MCF 10A (cell line): ENCODE results near the gene SLC51B. TPM values are rescaled to one million over a fixed set of nuclear protein-coding genes. Genes with fewer than 3 reads are reported as not detected.

Experiments
- BruUV-seq: library from RNA; stranded (reverse); fragments of 400-500 nt; replicated peaks from 2 replicates; lab custom pipeline; 2021; lab: Mats Ljungman, UMichigan
- CTCF ChIA-PET: fragments of 300-600 bp; sonication (Branson Sonifier 250); formaldehyde crosslinking; extraction: SDS; loops from one replicate; lab custom pipeline; 2021; ENCODE audit warnings: antibody characterized with exemption, inconsistent platforms; lab: Yijun Ruan, JAX
- POLR2A ChIA-PET: fragments of 300-600, 350-650 bp; sonication (Branson Sonifier 250); formaldehyde crosslinking; extraction: SDS; loops from one replicate; lab custom pipeline; 2020; ENCODE audit warnings: antibody characterized with exemption, inconsistent platforms; lab: Yijun Ruan, JAX
- DNase-seq: peaks from one replicate; pipeline ENCODE4 v3.0.0-alpha.2; 2018; ENCODE audit not compliant: unreplicated experiment
- H3K27ac Mint-ChIP-seq: one replicate; pipeline ENCODE4 v1.8.0; 2022; ENCODE audit warnings: mild to moderate bottlenecking, low read depth, mixed read lengths; ENCODE audit not compliant: unreplicated experiment
- H3K27me3 Mint-ChIP-seq: one replicate; pipeline ENCODE4 v1.8.0; 2022; ENCODE audit warnings: mixed read lengths; ENCODE audit not compliant: insufficient read depth, unreplicated experiment
- H3K36me3 Mint-ChIP-seq: one replicate; pipeline ENCODE4 v1.8.0; 2022; ENCODE audit warnings: mild to moderate bottlenecking, moderate library complexity, mixed read lengths; ENCODE audit not compliant: insufficient read depth, unreplicated experiment
- H3K4me1 Mint-ChIP-seq: one replicate; pipeline ENCODE4 v1.8.0; 2022; ENCODE audit warnings: mixed read lengths; ENCODE audit not compliant: insufficient read depth, unreplicated experiment
- H3K4me3 Mint-ChIP-seq: one replicate; pipeline ENCODE4 v1.8.0; 2022; ENCODE audit warnings: mild to moderate bottlenecking, moderate library complexity, mixed read lengths; ENCODE audit not compliant: unreplicated experiment
- H3K9me3 Mint-ChIP-seq: one replicate; pipeline ENCODE4 v1.8.0; 2022; ENCODE audit warnings: mixed read lengths; ENCODE audit not compliant: unreplicated experiment
- intact Hi-C: fragments of 100-400 bp; cut with micrococcal nuclease; formaldehyde crosslinking; loops from 2 replicates; pipeline ENCODE4 v1.14.1; 2022
- total RNA-seq: library from RNA; stranded (reverse); gene quantifications from 2 replicates; pipeline ENCODE4 v1.2.3, GENCODE V29; 2022
- TF ChIP-seq, protein P1 (sequence below): fragments of 200-600 bp; IDR thresholded peaks from one replicate; pipeline ENCODE4 v1.8.0; 2022; ENCODE audit warnings: antibody characterized with exemption, mild to moderate bottlenecking; ENCODE audit not compliant: unreplicated experiment

The SLC51B gene
- total RNA-seq, 1 experiment from 2014 or later: not detected

DNA sequence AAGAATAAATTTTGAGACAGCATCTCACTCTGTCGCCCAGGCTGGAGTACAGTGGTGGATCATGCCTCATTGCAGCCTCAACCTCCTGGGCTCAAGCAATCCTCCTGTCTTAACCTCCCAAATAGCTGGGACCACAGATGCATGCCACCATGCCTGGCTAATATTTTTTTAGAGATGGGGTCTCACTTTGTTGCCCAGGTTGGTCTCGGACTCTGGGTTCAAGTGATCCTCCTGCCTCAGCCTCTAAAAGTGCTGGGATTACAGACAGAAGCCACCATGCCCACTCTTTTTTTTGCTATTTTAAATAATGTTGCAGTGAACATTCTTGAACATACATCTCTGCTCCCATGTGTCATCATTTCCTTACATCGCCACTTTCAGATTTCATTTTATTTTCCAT is 6.8 kb upstream of the SLC51B start:
- H3K9me3 Mint-ChIP-seq: no peaks in the 10 kb centered on the region
- no peak overlapping the region for H3K4me3 Mint-ChIP-seq
- BruUV-seq: no TSS peak
- no peak for DNase-seq
- H3K27me3 Mint-ChIP-seq: no peaks in the 10 kb centered on the region
- no peak overlapping the region for H3K27ac Mint-ChIP-seq
- ChIA-PET POLR2A (no interaction called here), CTCF (no interaction called here)
- TF ChIP-seq, protein P1, sequence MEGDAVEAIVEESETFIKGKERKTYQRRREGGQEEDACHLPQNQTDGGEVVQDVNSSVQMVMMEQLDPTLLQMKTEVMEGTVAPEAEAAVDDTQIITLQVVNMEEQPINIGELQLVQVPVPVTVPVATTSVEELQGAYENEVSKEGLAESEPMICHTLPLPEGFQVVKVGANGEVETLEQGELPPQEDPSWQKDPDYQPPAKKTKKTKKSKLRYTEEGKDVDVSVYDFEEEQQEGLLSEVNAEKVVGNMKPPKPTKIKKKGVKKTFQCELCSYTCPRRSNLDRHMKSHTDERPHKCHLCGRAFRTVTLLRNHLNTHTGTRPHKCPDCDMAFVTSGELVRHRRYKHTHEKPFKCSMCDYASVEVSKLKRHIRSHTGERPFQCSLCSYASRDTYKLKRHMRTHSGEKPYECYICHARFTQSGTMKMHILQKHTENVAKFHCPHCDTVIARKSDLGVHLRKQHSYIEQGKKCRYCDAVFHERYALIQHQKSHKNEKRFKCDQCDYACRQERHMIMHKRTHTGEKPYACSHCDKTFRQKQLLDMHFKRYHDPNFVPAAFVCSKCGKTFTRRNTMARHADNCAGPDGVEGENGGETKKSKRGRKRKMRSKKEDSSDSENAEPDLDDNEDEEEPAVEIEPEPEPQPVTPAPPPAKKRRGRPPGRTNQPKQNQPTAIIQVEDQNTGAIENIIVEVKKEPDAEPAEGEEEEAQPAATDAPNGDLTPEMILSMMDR: no peak
- H3K4me1 Mint-ChIP-seq: peaks cover 5% of the 10 kb centered on the region
- no peaks in the 10 kb centered on the region for H3K36me3 Mint-ChIP-seq
- intact Hi-C loops: no loop called here

DNA sequence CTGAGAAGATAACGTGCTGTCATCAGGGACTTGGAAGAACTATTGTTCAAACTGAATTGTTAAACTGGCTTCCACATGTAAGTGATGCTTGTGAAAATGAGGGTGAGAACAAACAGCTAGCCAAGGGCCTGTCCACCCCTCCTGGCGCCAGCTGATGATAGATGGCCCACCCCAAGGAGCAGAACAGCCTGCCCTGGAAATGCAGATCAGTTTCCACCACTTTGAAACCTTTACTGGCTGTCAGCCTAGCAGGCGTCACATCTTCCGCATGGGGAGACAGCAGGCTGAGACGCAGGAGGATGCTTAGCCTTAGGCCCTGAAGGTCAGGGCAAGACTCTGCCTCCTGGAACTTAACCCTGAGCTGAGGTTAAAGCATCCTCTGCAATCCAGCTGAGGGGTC is 6.4 kb upstream of the SLC51B start:
- Mint-ChIP-seq H3K27ac (no peak overlapping the region), H3K4me3 (no peak overlapping the region), H3K27me3 (no peaks in the 10 kb centered on the region), H3K4me1 (peaks cover 6% of the 10 kb centered on the region), H3K36me3 (no peaks in the 10 kb centered on the region), H3K9me3 (no peaks in the 10 kb centered on the region)
- intact Hi-C loops: no loop called here
- ChIA-PET POLR2A (no interaction called here), CTCF (interaction anchor here (0.6 kb wide), 1 partner anchor 304 kb away, joined by 5 read pairs; no protein-coding TSS in a partner anchor)
- no TSS peak for BruUV-seq
- DNase-seq: no peak
- TF ChIP-seq, protein P1: no peak

- TF ChIP-seq, protein P1: no peak
- no peak overlapping the region for H3K27ac Mint-ChIP-seq
Observed at GRCh38 chr15:65040461-65040860, 4.7 kb upstream of the SLC51B start.

DNA sequence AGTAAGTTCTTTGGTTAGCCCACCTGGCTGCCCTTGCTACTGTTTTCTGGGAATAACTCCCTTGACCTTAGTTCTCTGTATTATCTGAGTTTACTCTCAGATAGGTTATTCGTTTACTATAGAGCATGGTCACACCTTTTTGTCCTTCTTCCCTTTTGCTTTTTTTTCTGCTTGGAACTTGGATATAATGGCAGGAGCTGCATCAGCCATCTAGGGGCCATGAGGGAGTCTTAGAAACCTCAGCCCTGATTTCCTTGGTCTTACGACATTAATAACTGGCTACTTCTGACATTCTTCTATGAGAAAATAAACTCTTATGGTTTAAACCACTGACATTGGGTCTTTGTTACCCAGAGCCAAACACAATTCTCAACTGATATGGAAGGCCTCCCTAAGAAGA is 3.4 kb upstream of the SLC51B start:
- Mint-ChIP-seq H3K9me3 (no peaks in the 10 kb centered on the region), H3K27ac (no peak overlapping the region), H3K4me1 (peaks cover 12% of the 10 kb centered on the region), H3K4me3 (no peak overlapping the region), H3K27me3 (no peaks in the 10 kb centered on the region), H3K36me3 (no peaks in the 10 kb centered on the region)
- no peak for DNase-seq
- BruUV-seq: no TSS peak
- ChIA-PET CTCF (interaction anchor here (1.0 to 3.1 kb wide), 3 partner anchors 11 to 60 kb away, joined by 3 to 12 read pairs (median 11); no protein-coding TSS in a partner anchor), POLR2A (interaction anchor here (2.9 kb wide), 1 partner anchor 8 kb away, joined by 12 read pairs; no protein-coding TSS in a partner anchor)
- intact Hi-C loops: no loop called here
- TF ChIP-seq, protein P1: no peak

More at GRCh38 chr15:65040461-65040860, 4.7 kb upstream of the SLC51B start:
- ChIA-PET CTCF (interaction anchor here (0.6 to 0.7 kb wide), 2 partner anchors 14 to 45 kb away, joined by 3 read pairs; no protein-coding TSS in a partner anchor), POLR2A (no interaction called here)
- H3K4me3 Mint-ChIP-seq: no peak overlapping the region
- no peak for DNase-seq
- H3K27me3 Mint-ChIP-seq: no peaks in the 10 kb centered on the region
- H3K4me1 Mint-ChIP-seq: peaks cover 12% of the 10 kb centered on the region
- no peaks in the 10 kb centered on the region for H3K36me3 Mint-ChIP-seq
- no peaks in the 10 kb centered on the region for H3K9me3 Mint-ChIP-seq
- no TSS peak for BruUV-seq
- intact Hi-C loops: no loop called here
